Measurements from ENCODE around the gene AMZ2.
"Not testable (repeated sequence)": the region's sequence is repeated elsewhere in the genome, so short reads cannot be mapped to it uniquely, and the experiment has no call there.

AMZ2 gene

GRCh38 chr17:68215453-68215852 is 32.4 kb upstream of the AMZ2 start:
- DNase-seq (ENCODE audit: low read depth); H3K4me3 ChIP-seq (ENCODE audit: low read depth, low read length): not testable (repeated sequence)

GRCh38 chr17:68219429-68219828 is 28.4 kb upstream of the AMZ2 start:
- H3K4me3 ChIP-seq (ENCODE audit: low read depth, low read length); DNase-seq (ENCODE audit: low read depth): not testable (repeated sequence)

GRCh38 chr17:68220186-68220585 is 27.7 kb upstream of the AMZ2 start:
- H3K4me3 ChIP-seq (ENCODE audit: low read depth, low read length); DNase-seq (ENCODE audit: low read depth): not testable (repeated sequence)

GRCh38 chr17:68220786-68221185 is 27.1 kb upstream of the AMZ2 start:
- DNase-seq (ENCODE audit: low read depth); H3K4me3 ChIP-seq (ENCODE audit: low read depth, low read length): not testable (repeated sequence)

- H3K4me3 ChIP-seq (ENCODE audit: low read depth, low read length), result no peak overlapping the region
- DNase-seq (ENCODE audit: low read depth), result no peak
Observed at GRCh38 chr17:68221786-68222185, 26.1 kb upstream of the AMZ2 start.

GRCh38 chr17:68222606-68223005 is 25.2 kb upstream of the AMZ2 start:
- DNase-seq (ENCODE audit: low read depth), result no peak
- no peak overlapping the region for H3K4me3 ChIP-seq (ENCODE audit: low read depth, low read length)

GRCh38 chr17:68225055-68225454 is 22.8 kb upstream of the AMZ2 start:
- DNase-seq (ENCODE audit: low read depth); H3K4me3 ChIP-seq (ENCODE audit: low read depth, low read length): not testable (repeated sequence)

GRCh38 chr17:68228039-68228680 is 19.7 kb upstream of the AMZ2 start:
- not testable (repeated sequence) for H3K4me3 ChIP-seq (ENCODE audit: low read depth, low read length); DNase-seq (ENCODE audit: low read depth)

GRCh38 chr17:68228817-68229570 is 18.8 kb upstream of the AMZ2 start:
- no peak for DNase-seq (ENCODE audit: low read depth)
- no peak overlapping the region for H3K4me3 ChIP-seq (ENCODE audit: low read depth, low read length)

- DNase-seq (ENCODE audit: low read depth), result no peak
- no peak overlapping the region for H3K4me3 ChIP-seq (ENCODE audit: low read depth, low read length)
Observed at GRCh38 chr17:68229619-68230018, 18.2 kb upstream of the AMZ2 start.

GRCh38 chr17:68231131-68231530 is 16.7 kb upstream of the AMZ2 start:
- H3K4me3 ChIP-seq (ENCODE audit: low read depth, low read length); DNase-seq (ENCODE audit: low read depth): not testable (repeated sequence)

- H3K4me3 ChIP-seq (ENCODE audit: low read depth, low read length), result no peak overlapping the region
- DNase-seq (ENCODE audit: low read depth), result no peak
Observed at GRCh38 chr17:68231541-68231940, 16.3 kb upstream of the AMZ2 start.

GRCh38 chr17:68232741-68233140 is 15.1 kb upstream of the AMZ2 start:
- DNase-seq (ENCODE audit: low read depth), result peak; percentile 10

GRCh38 chr17:68234726-68235335 is 13.0 kb upstream of the AMZ2 start:
- H3K4me3 ChIP-seq (ENCODE audit: low read depth, low read length), result not testable (repeated sequence)
- peak; percentile 9 for DNase-seq (ENCODE audit: low read depth)

More at GRCh38 chr17:68232741-68233140, 15.1 kb upstream of the AMZ2 start:
- H3K4me3 ChIP-seq (ENCODE audit: low read depth, low read length), result not testable (repeated sequence)

GRCh38 chr17:68235336-68235791 is 12.5 kb upstream of the AMZ2 start:
- not testable (repeated sequence) for H3K4me3 ChIP-seq (ENCODE audit: low read depth, low read length); DNase-seq (ENCODE audit: low read depth)

GRCh38 chr17:68237369-68238163 is 10.3 kb upstream of the AMZ2 start:
- DNase-seq (ENCODE audit: low read depth); H3K4me3 ChIP-seq (ENCODE audit: low read depth, low read length): not testable (repeated sequence)

- H3K4me3 ChIP-seq (ENCODE audit: low read depth, low read length), result no peak overlapping the region
- DNase-seq (ENCODE audit: low read depth), result no peak
Observed at GRCh38 chr17:68238164-68238870, 9.5 kb upstream of the AMZ2 start.

GRCh38 chr17:68238871-68239253 is 9.0 kb upstream of the AMZ2 start:
- DNase-seq (ENCODE audit: low read depth), result no peak
- H3K4me3 ChIP-seq (ENCODE audit: low read depth, low read length), result no peak overlapping the region
